GM19452 (cell line): ENCODE measurements around the gene PDSS2.

Source experiments
- ATAC-seq: cut with Tn5 transposase; IDR thresholded peaks from one replicate; pipeline ENCODE4 v1.9.1; 2021; ENCODE audit not compliant: unreplicated experiment

Gene PDSS2

GRCh38 chr6:107361753-107362604, 97.4 kb downstream of the PDSS2 start:
- no peak for ATAC-seq

GRCh38 chr6:107360476-107360875, 98.9 kb downstream of the PDSS2 start:
- ATAC-seq = no peak

- ATAC-seq = no peak
Observed at GRCh38 chr6:107357842-107358241, 101.5 kb downstream of the PDSS2 start.

- no peak for ATAC-seq
Observed at GRCh38 chr6:107357031-107357430, 102.3 kb downstream of the PDSS2 start.

- no peak for ATAC-seq
Observed at GRCh38 chr6:107355659-107356058, 103.7 kb downstream of the PDSS2 start.

- no peak for ATAC-seq
Observed at GRCh38 chr6:107354451-107354850, 104.9 kb downstream of the PDSS2 start.

- ATAC-seq = no peak
Observed at GRCh38 chr6:107353773-107354382, 105.5 kb downstream of the PDSS2 start.

GRCh38 chr6:107348224-107348623, 111.1 kb downstream of the PDSS2 start:
- no peak for ATAC-seq

- no peak for ATAC-seq
Observed at GRCh38 chr6:107345393-107345792, 114.0 kb downstream of the PDSS2 start.

- ATAC-seq = no peak
Observed at GRCh38 chr6:107344981-107345380, 114.4 kb downstream of the PDSS2 start.

- ATAC-seq = no peak
Observed at GRCh38 chr6:107344383-107344782, 115.0 kb downstream of the PDSS2 start.

- no peak for ATAC-seq
Observed at GRCh38 chr6:107342144-107342543, 117.2 kb downstream of the PDSS2 start.

GRCh38 chr6:107340881-107341280, 118.5 kb downstream of the PDSS2 start:
- ATAC-seq = no peak

- ATAC-seq = no peak
Observed at GRCh38 chr6:107337191-107337741, 122.1 kb downstream of the PDSS2 start.

- no peak for ATAC-seq
Observed at GRCh38 chr6:107334026-107334425, 125.3 kb downstream of the PDSS2 start.

- ATAC-seq = no peak
Observed at GRCh38 chr6:107333491-107333890, 125.9 kb downstream of the PDSS2 start.

GRCh38 chr6:107331409-107332386, 127.7 kb downstream of the PDSS2 start:
- no peak for ATAC-seq

GRCh38 chr6:107330168-107330567, 129.2 kb downstream of the PDSS2 start:
- peak; percentile 100 for ATAC-seq

- ATAC-seq = no peak
Observed at GRCh38 chr6:107329063-107329860, 130.1 kb downstream of the PDSS2 start.

GRCh38 chr6:107328081-107328480, 131.3 kb downstream of the PDSS2 start:
- no peak for ATAC-seq
